Activated CD8-positive, alpha-beta T cell treated with anti-CD3 and anti-CD28 coated beads for 36 hours (primary cell): Measurements from ENCODE around the gene NOP10. TPM values are rescaled to one million over a fixed set of nuclear protein-coding genes. Genes with fewer than 3 reads are reported as not detected.

ENCODE experiments used
- ATAC-seq: fragments of 200-7000 bp; cut with Tn5 transposase; one replicate; pipeline ENCODE4 v1.10.0; 2021; ENCODE audit warnings: mild to moderate bottlenecking, moderate library complexity
- CTCF ChIA-PET: fragments of 350-600 bp; sonication (Branson Sonifier 250); formaldehyde crosslinking; loops from one replicate; lab custom pipeline; 2021; ENCODE audit warnings: antibody characterized with exemption; lab: Charles Lee
- POLR2A ChIA-PET: fragments of 350-600 bp; sonication (Branson Sonifier 250); formaldehyde crosslinking; loops from one replicate; lab custom pipeline; 2021; ENCODE audit warnings: antibody characterized with exemption; lab: Charles Lee
- DNase-seq: peaks from one replicate; pipeline ENCODE4 v3.0.0-alpha.2; 2020
- H3K27ac Mint-ChIP-seq: one replicate; pipeline ENCODE4 v1.8.0; 2021; ENCODE audit warnings: mild to moderate bottlenecking, mixed read lengths
- H3K27me3 Mint-ChIP-seq: one replicate; pipeline ENCODE4 v1.8.0; 2021; ENCODE audit warnings: mixed read lengths
- H3K36me3 Mint-ChIP-seq: one replicate; pipeline ENCODE4 v1.8.0; 2021; ENCODE audit warnings: low read depth, mixed read lengths
- H3K4me1 Mint-ChIP-seq: one replicate; pipeline ENCODE4 v1.8.0; 2021; ENCODE audit warnings: low read depth, mixed read lengths
- H3K4me3 Mint-ChIP-seq: one replicate; pipeline ENCODE4 v1.8.0; 2021; ENCODE audit warnings: mild to moderate bottlenecking, moderate library complexity, mixed read lengths
- H3K9me3 Mint-ChIP-seq: one replicate; pipeline ENCODE4 v1.8.0; 2021; ENCODE audit warnings: mixed read lengths
- CTCF ChIP-seq: fragments of 200-600 bp; IDR thresholded peaks from one replicate; pipeline ENCODE4 v1.8.0; 2022; ENCODE audit warnings: antibody characterized with exemption, mild to moderate bottlenecking
- intact Hi-C: fragments of 100-400 bp; cut with micrococcal nuclease; formaldehyde crosslinking; loops from one replicate; pipeline ENCODE4 v1.10.0; 2022
- microRNA-seq: library from miRNA; unstranded; fragments of <30 nt; microRNA quantifications from one replicate; pipeline ENCODE4 v1.2.0, GENCODE V29; 2022; ENCODE audit warnings: borderline microRNAs expressed, borderline replicate concordance
- total RNA-seq, 2 experiments: library from RNA; stranded (reverse); gene quantifications; one replicate each; pipeline ENCODE4 v1.2.3, GENCODE V29; 2021

The NOP10 gene
- total RNA-seq, 2 experiments from 2014 or later = 225 to 226 TPM

DNA sequence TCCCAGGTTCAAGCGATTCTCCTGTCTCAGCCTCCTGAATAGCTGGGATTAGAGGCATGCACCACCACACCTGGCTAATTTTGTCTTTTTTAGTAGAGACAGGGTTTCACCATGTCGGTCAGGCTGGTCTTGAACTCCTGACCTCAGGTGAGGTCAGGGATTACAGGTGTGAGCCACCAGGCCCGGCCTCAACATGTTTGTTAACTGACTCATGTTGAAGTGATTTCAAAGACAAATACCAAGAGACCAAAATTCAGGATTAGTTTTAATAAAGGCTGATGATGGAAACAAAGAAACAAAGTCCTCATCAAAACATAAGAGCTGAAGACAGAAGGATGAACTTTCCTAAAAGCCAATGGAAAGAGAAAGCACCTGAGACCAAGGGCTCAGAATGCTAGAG is 41.9 kb downstream of the NOP10 start:
- TF ChIP-seq CTCF = no peak
- DNase-seq (no peak), ATAC-seq (no peak)
- ChIA-PET POLR2A (interaction anchor here (0.6 to 1.1 kb wide), 3 partner anchors 17 to 99 kb away, joined by 3 read pairs; no protein-coding TSS in a partner anchor), CTCF (no interaction called here)
- Mint-ChIP-seq H3K4me3 (no peak overlapping the region), H3K27me3 (no peaks in the 10 kb centered on the region), H3K27ac (no peak overlapping the region), H3K9me3 (no peaks in the 10 kb centered on the region), H3K4me1 (peaks cover 52% of the 10 kb centered on the region), H3K36me3 (peaks cover 13% of the 10 kb centered on the region)
- intact Hi-C loops = no loop called here

- Mint-ChIP-seq H3K9me3 (no peaks in the 10 kb centered on the region), H3K36me3 (peaks cover 12% of the 10 kb centered on the region), H3K4me3 (no peak overlapping the region), H3K27me3 (no peaks in the 10 kb centered on the region), H3K27ac (peak overlapping the region; percentile 12), H3K4me1 (peaks cover 34% of the 10 kb centered on the region)
- intact Hi-C loops = no loop called here
- ChIA-PET CTCF (interaction anchor here (1.0 to 2.1 kb wide), 2 partner anchors 46 to 235 kb away, joined by 3 to 6 read pairs; partner anchors contain the start of genes NOP10 and NUTM1), POLR2A (no interaction called here)
- ATAC-seq = no peak
- TF ChIP-seq CTCF = no peak
- no peak for DNase-seq
These were observed 45.9 kb downstream of the NOP10 start for GRCh38 chr15:34297059-34297458.

GRCh38 chr15:34292621-34293020 is 50.3 kb downstream of the NOP10 start:
- Mint-ChIP-seq H3K9me3 (peaks cover 5% of the 10 kb centered on the region), H3K4me3 (no peak overlapping the region), H3K27ac (no peak overlapping the region), H3K27me3 (no peaks in the 10 kb centered on the region), H3K36me3 (peaks cover 31% of the 10 kb centered on the region), H3K4me1 (peaks cover 20% of the 10 kb centered on the region)
- no peak for DNase-seq
- no peak for ATAC-seq
- POLR2A ChIA-PET = no interaction called here
- CTCF ChIA-PET = interaction anchor here (1.6 kb wide), 1 partner anchor 34 kb away, joined by 4 read pairs; no protein-coding TSS in a partner anchor
- intact Hi-C loops = no loop called here
- TF ChIP-seq CTCF = no peak

Small RNAs within 50 kb of the gene (microRNA-seq; reads per million reads assigned to microRNA genes)
- gene MIR1233-1 = not detected

Other genes starting within 250 kb of the NOP10 start
- gene EMC7, start 241.3 kb downstream of the NOP10 start, total RNA-seq = 10 to 100 TPM; 45.0 to 49.9 TPM
- gene PGBD4, start 241.1 kb downstream of the NOP10 start, total RNA-seq = 1 to 10 TPM; 2.6 to 2.7 TPM
- 10 to 100 TPM; 41.6 to 45.5 TPM for gene KATNBL1, start 133.0 kb downstream of the NOP10 start, total RNA-seq
- 10 to 100 TPM; 80.6 to 83.0 TPM for gene EMC4, start 118.1 kb downstream of the NOP10 start, total RNA-seq
- 10 to 100 TPM; 22.2 to 24.8 TPM for gene SLC12A6, start 5.4 kb downstream of the NOP10 start, total RNA-seq
- not detected for gene NUTM1, start 179 bp upstream of the NOP10 start, total RNA-seq
- 10 to 100 TPM; 55.6 to 56.9 TPM for gene LPCAT4, start 24.1 kb upstream of the NOP10 start, total RNA-seq
- 100 to 1,000 TPM; 140 to 141 TPM for gene GOLGA8A, start 94.7 kb upstream of the NOP10 start, total RNA-seq
- 10 to 100 TPM; 84.6 to 86.9 TPM for gene GOLGA8B, start 240.5 kb upstream of the NOP10 start, total RNA-seq